H1 (cell line): Measurements from ENCODE around the gene AMPD1. TPM values are rescaled to one million over a fixed set of nuclear protein-coding genes. Genes with fewer than 3 reads are reported as not detected.

Experiments
- BCL11A ChIP-seq, 2 experiments: IDR thresholded peaks; one replicate each; pipeline ENCODE4 v1.6.1; 2011; ENCODE audit warnings: low read depth in 2 of 2, low read length in 2 of 2, mild to moderate bottlenecking in 2 of 2
- HDAC2 ChIP-seq, 2 experiments: fragments of 300-600 bp in 1 of 2; sonication (generic) in 1 of 2; IDR thresholded peaks; 2 replicates each; pipeline ENCODE4 v1.6.1; 2011 to 2012; ENCODE audit warnings: low read depth in 2 of 2, low read length in 2 of 2, mild to moderate bottlenecking in 2 of 2, moderate library complexity in 2 of 2, borderline replicate concordance in 1 of 2, inconsistent platforms in 1 of 2
- KDM4A ChIP-seq: IDR thresholded peaks from one replicate; pipeline ENCODE4 v1.7.1; 2012; ENCODE audit warnings: low read depth, mild to moderate bottlenecking, moderate library complexity, low read length, inconsistent platforms; ENCODE audit not compliant: severe bottlenecking
- NANOG ChIP-seq: IDR thresholded peaks from 2 replicates; pipeline ENCODE4 v1.6.1; 2011; ENCODE audit warnings: low read length, low read depth, mild to moderate bottlenecking, inconsistent platforms; ENCODE audit not compliant: insufficient read depth, poor library complexity, severe bottlenecking
- POLR2A ChIP-seq, 2 experiments: IDR thresholded peaks; 1 replicate in 1 of 2; 2 replicates in 1 of 2; pipeline ENCODE4 v1.6.1; 2011; ENCODE audit warnings: low read depth in 2 of 2, low read length in 2 of 2, mild to moderate bottlenecking in 2 of 2; ENCODE audit errors: control extremely low read depth in 1 of 2
- SIN3A ChIP-seq, 2 experiments: IDR thresholded peaks in 1 of 2; conservative IDR thresholded peaks in 1 of 2; 2 replicates each; pipeline ENCODE4 v1.6.1; 2011 to 2012; ENCODE audit warnings: low read length in 2 of 2, improper control_type of control experiment in 1 of 2, low read depth in 1 of 2, mild to moderate bottlenecking in 1 of 2
- SIX5 ChIP-seq: IDR thresholded peaks from 2 replicates; pipeline ENCODE4 v1.6.1; 2011; ENCODE audit warnings: mild to moderate bottlenecking, low read depth, low read length
- SP4 ChIP-seq: IDR thresholded peaks from 2 replicates; pipeline ENCODE4 v1.6.1; 2012; ENCODE audit warnings: low read length, inconsistent platforms
- SRF ChIP-seq: IDR thresholded peaks from 2 replicates; pipeline ENCODE4 v1.6.1; 2011; ENCODE audit warnings: mild to moderate bottlenecking, low read depth, low read length, moderate library complexity
- TAF1 ChIP-seq: IDR thresholded peaks from 2 replicates; pipeline ENCODE4 v1.6.1; 2011; ENCODE audit warnings: mild to moderate bottlenecking, low read depth, low read length
- polyA plus RNA-seq, 7 experiments: library from polyadenylated mRNA; depleted of rRNA in 3 of 7; stranded (reverse) in 5 of 7; unstranded in 2 of 7; fragments of >200 nt in 5 of 7; fragments of 200-250 nt in 2 of 7; gene quantifications; 1 replicate in 5 of 7; 2 replicates in 1 of 7; 4 replicates in 1 of 7; pipeline versions ENCODE4 v1.2.1 to v1.2.3, GENCODE V29; 2011 to 2013; ENCODE audit warnings: missing spikeins in 2 of 7, mixed read lengths in 2 of 7
- total RNA-seq: library from RNA; stranded (reverse); fragmentation: NEBNext Ultra II Directional; extraction: Animal tissue kit (Norgen Biotek cat#: 25700); gene quantifications from 2 replicates; pipeline ENCODE4 v1.2.1, GENCODE V29; 2021
- TF ChIP-seq, protein P1 (sequence below), 3 experiments: IDR thresholded peaks; 1 replicate in 2 of 3; 2 replicates in 1 of 3; pipeline versions ENCODE4 v1.5.1 to v1.6.1; 2011; ENCODE audit warnings: low read length in 3 of 3, mild to moderate bottlenecking in 3 of 3, inconsistent platforms in 2 of 3, low read depth in 1 of 3, moderate library complexity in 1 of 3; ENCODE audit not compliant: insufficient read depth in 1 of 3; ENCODE audit errors: control extremely low read depth in 1 of 3
- TF ChIP-seq, protein P2 (sequence below): IDR thresholded peaks from 2 replicates; pipeline ENCODE4 v1.6.1; 2011; ENCODE audit warnings: low read length, improper control_type of control experiment
- TF ChIP-seq, protein P3 (sequence below): IDR thresholded peaks from 2 replicates; pipeline ENCODE4 v1.6.1; 2012; ENCODE audit warnings: low read length, inconsistent platforms

Gene AMPD1
- total and polyA plus RNA-seq, 2 of the 8 experiments (the other 6 are each of a cell fraction or from before 2014, with no cell fraction given): not detected

DNA sequence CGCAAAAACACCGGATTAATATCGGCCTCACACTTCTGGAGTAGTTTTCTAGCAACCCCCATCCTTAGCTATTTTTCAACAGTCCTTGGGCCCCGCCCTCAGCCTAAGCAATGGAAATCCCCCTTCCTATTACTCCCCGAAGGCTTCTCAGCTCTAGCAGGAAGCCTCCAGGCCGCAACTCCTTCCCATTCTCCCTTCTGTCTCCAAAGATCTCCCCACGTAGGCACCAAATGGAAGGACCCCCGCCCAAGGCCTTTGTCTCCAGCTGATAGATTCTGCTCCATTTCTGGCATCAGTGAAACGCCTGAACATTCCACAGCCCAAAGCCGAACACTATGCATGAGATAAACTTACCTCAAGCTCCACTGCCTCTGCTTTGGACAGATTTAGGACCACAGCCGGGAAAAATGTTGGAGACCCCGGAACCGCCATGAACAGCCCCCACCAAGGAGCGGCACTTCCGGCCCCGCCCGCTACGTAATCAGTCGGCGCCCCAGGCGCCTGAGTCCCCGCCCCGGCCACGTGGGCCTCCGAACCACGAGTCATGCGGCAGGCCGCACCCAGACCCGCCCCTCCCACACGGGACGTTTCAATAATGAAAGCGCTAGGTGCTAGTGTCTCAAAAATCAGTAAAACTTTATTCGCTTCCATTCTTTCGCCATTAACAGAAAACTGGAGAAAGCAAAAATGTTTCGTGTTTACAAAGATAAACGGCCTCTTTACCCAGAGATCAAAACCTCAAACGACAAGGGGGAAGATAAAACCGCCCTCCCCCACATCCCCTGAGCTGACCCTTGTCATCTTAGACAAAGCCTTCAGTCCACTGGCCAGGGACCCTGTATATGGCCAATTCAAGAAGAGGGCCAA, 21.2 kb upstream of the AMPD1 start, which contains the start of gene NRAS (continued):
- TF ChIP-seq, protein P1, sequence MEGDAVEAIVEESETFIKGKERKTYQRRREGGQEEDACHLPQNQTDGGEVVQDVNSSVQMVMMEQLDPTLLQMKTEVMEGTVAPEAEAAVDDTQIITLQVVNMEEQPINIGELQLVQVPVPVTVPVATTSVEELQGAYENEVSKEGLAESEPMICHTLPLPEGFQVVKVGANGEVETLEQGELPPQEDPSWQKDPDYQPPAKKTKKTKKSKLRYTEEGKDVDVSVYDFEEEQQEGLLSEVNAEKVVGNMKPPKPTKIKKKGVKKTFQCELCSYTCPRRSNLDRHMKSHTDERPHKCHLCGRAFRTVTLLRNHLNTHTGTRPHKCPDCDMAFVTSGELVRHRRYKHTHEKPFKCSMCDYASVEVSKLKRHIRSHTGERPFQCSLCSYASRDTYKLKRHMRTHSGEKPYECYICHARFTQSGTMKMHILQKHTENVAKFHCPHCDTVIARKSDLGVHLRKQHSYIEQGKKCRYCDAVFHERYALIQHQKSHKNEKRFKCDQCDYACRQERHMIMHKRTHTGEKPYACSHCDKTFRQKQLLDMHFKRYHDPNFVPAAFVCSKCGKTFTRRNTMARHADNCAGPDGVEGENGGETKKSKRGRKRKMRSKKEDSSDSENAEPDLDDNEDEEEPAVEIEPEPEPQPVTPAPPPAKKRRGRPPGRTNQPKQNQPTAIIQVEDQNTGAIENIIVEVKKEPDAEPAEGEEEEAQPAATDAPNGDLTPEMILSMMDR (IDR thresholded peaks at IDR 0.05; ENCODE audit: control extremely low read depth in 1 of 3, insufficient read depth in 1 of 3, low read depth in 1 of 3, low read length in 3 of 3): no peak
- peak; percentile 92 for TF ChIP-seq KDM4A
- TF ChIP-seq, protein P2, sequence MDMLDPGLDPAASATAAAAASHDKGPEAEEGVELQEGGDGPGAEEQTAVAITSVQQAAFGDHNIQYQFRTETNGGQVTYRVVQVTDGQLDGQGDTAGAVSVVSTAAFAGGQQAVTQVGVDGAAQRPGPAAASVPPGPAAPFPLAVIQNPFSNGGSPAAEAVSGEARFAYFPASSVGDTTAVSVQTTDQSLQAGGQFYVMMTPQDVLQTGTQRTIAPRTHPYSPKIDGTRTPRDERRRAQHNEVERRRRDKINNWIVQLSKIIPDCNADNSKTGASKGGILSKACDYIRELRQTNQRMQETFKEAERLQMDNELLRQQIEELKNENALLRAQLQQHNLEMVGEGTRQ: peak; percentile 91
- no peak for TF ChIP-seq BCL11A (IDR thresholded peaks at IDR 0.05; ENCODE audit: low read depth in 2 of 2, low read length in 2 of 2)
- TF ChIP-seq HDAC2 (IDR thresholded peaks at IDR 0.05; ENCODE audit: borderline replicate concordance in 1 of 2, low read depth in 2 of 2, low read length in 2 of 2): 0 out of 4 replicates have a peak, but pooled peaks have one; percentile 6 to 53
- TF ChIP-seq POLR2A (IDR thresholded peaks at IDR 0.05; ENCODE audit: control extremely low read depth in 1 of 2, low read depth in 2 of 2, low read length in 2 of 2): peak; percentile 62 to 91
- TF ChIP-seq, protein P3, sequence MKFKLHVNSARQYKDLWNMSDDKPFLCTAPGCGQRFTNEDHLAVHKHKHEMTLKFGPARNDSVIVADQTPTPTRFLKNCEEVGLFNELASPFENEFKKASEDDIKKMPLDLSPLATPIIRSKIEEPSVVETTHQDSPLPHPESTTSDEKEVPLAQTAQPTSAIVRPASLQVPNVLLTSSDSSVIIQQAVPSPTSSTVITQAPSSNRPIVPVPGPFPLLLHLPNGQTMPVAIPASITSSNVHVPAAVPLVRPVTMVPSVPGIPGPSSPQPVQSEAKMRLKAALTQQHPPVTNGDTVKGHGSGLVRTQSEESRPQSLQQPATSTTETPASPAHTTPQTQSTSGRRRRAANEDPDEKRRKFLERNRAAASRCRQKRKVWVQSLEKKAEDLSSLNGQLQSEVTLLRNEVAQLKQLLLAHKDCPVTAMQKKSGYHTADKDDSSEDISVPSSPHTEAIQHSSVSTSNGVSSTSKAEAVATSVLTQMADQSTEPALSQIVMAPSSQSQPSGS: peak; percentile 65; the same call in 1 of the 2 replicates
- TF ChIP-seq SRF: peak; percentile 76
- 0 out of 2 replicates have a peak, but pooled peaks have one; percentile 74 for TF ChIP-seq SP4
- TF ChIP-seq TAF1: peak; percentile 87
- TF ChIP-seq SIX5: no peak
- peak; percentile 86 to 96; a peak in 2 of 4 replicates for TF ChIP-seq SIN3A (conservative IDR thresholded peaks at IDR 0.05 in 1 of 2, IDR thresholded peaks at IDR 0.05 in 1 of 2; ENCODE audit: low read depth in 1 of 2, low read length in 2 of 2)
- TF ChIP-seq NANOG: no peak
